ENCODE measurements around the gene INTS2. TPM values are rescaled to one million over a fixed set of nuclear protein-coding genes. Genes with fewer than 3 reads are reported as not detected.
"Not testable (repeated sequence)": the region's sequence is repeated elsewhere in the genome, so short reads cannot be mapped to it uniquely, and the experiment has no call there.

Gene INTS2
- total RNA-seq, 2 experiments from 2014 or later = 24.3 to 25.0 TPM

DNA sequence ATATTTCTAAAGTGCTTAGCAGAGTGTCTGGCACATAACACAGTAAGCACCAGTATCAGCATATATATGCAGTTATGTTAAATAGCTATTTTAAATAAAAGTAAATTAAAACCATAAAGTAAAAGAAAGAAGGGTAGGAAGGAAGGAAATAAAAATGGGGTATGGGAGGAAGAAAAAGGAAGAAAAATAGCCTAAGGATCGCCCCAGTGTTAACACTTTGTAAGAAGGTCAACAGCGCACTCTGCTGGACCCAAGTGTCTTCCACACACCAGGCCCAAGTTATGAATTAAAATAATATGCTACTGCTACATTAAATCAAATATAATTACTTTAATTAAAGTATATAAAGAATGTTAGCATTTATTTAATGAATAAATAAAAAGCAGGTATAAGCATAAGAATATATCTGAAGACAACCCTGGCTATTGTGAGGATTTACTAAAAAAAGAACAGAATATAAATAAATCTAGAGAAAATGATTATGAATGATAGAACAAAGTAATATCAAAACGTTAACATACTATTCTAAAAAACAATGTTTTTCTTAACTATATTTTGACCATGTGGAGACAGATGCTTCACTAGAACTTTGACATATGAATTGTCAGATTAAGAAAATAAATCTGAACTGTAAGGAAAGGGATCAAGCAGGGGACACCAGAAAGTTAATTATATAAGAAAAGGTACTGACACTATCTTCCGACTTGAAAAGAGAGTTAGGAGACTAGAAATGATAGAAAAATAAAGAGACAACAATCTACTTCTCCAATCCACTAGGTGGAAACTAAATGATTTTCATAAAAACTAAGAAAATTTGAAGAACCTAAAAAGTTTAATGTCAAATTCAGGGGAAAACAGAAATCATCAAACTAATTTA is 90.4 kb downstream of the INTS2 start:
- Mint-ChIP-seq H3K9me3 (no peaks in the 10 kb centered on the region), H3K27ac (no peak overlapping the region), H3K27me3 (no peaks in the 10 kb centered on the region), H3K36me3 (ENCODE audit: low read depth) (peaks cover 13% of the 10 kb centered on the region), H3K4me3 (no peak overlapping the region), H3K4me1 (no peaks in the 10 kb centered on the region)
- CTCF ChIA-PET = interaction anchor here (0.6 to 2.1 kb wide), 8 partner anchors 10 to 632 kb away, joined by 3 to 19 read pairs (median 4); no protein-coding TSS in a partner anchor
- peak; percentile 59 for DNase-seq
- POLR2A ChIA-PET = no interaction called here

DNA sequence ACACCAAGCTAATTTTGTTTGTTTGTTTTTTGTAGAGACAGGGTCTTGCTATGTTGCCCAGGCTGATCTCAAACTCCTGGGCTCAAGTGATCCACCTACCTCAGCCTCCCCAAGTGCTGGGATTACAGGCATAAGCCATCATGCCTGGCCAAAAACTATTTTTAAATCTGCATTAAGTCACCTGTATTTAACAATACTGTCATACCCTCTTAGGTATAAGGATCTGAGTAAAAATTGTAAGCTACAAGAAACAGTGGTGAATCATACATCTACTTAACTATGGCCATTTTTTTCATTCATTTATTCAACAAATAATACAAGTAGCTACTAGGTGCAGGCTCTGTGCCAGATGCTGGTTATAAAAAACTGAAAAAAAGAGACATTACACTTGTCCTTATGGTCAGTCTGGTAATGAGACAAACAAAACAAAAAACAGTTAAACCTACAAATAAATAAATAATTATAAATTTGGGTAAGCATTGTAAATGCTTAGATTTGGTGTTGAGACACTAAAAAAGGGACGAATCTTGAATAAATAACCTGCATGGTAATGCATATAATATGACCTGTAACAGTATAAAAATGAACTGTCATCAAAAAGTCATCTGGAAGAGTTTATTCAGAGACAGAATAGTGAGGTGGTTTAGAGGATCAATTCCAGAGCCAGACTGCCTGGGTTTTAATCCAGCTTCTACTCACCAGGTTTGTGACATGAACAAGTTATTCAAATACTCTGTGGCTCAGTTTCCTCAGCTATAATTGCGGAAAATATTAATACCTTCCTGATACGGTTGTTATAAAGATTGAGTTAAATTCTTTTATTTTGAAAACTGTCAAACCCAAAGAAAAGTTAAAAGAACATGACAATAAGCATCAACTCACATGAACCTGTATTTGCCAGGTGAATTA is 91.3 kb downstream of the INTS2 start:
- ChIA-PET POLR2A (no interaction called here), CTCF (interaction anchor here (0.6 to 2.1 kb wide), 10 partner anchors 9 to 633 kb away, joined by 3 to 19 read pairs (median 4); no protein-coding TSS in a partner anchor)
- no peaks in the 10 kb centered on the region for H3K9me3 Mint-ChIP-seq
- no peak overlapping the region for H3K4me3 Mint-ChIP-seq
- peaks cover 13% of the 10 kb centered on the region for H3K36me3 Mint-ChIP-seq (ENCODE audit: low read depth)
- DNase-seq = no peak
- no peaks in the 10 kb centered on the region for H3K4me1 Mint-ChIP-seq
- no peak overlapping the region for H3K27ac Mint-ChIP-seq
- H3K27me3 Mint-ChIP-seq = no peaks in the 10 kb centered on the region

DNA sequence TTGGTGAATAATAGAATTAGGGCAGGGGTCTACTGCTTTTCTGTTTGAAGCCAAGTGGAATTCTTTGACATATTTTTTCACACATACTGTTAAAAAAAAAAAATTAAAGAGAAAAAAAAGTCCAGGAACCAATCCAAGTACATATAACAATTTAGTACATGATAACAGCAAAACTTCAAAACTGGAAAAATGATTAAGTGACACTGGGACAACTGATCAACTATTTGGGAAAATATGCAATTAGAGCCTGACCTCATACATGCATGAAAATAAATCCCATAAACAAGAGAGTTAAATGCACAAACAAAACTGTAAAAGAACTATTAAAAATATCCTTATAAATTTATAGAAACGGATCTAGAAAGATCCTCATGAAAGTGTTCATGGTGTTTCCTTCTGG is 92.2 kb downstream of the INTS2 start:
- DNase-seq = no peak
- Mint-ChIP-seq H3K36me3 (ENCODE audit: low read depth) (peaks cover 6% of the 10 kb centered on the region), H3K27ac (no peak overlapping the region), H3K27me3 (no peaks in the 10 kb centered on the region), H3K4me3 (no peak overlapping the region), H3K9me3 (no peaks in the 10 kb centered on the region), H3K4me1 (no peaks in the 10 kb centered on the region)
- ChIA-PET POLR2A (no interaction called here), CTCF (interaction anchor here (1.2 to 2.1 kb wide), 4 partner anchors 194 to 424 kb away, joined by 4 to 19 read pairs (median 6); no protein-coding TSS in a partner anchor)

DNA sequence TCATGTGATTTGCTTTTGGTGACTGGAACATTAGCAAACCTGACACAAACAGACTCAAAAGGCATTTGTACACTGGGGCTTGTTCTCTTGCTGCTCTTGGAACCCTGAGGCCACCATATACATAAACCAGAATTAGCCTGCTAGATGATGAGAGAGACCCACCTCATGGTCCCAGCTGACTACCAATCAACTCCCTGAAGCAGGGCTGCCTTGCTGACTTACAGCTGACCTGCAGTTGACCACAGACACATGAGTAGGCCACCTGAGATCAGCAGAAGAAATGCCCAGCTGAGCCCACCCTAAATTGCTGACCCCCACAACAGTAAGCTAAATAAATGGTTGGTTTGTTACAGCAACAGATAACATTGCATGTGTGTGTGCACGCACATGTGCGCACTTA is 93.2 kb downstream of the INTS2 start:
- no peaks in the 10 kb centered on the region for H3K9me3 Mint-ChIP-seq
- no peak overlapping the region for H3K4me3 Mint-ChIP-seq
- peaks cover 7% of the 10 kb centered on the region for H3K36me3 Mint-ChIP-seq (ENCODE audit: low read depth)
- no peak overlapping the region for H3K27ac Mint-ChIP-seq
- H3K4me1 Mint-ChIP-seq = no peaks in the 10 kb centered on the region
- DNase-seq = no peak
- no peaks in the 10 kb centered on the region for H3K27me3 Mint-ChIP-seq
- ChIA-PET CTCF (interaction anchor here (0.6 to 1.5 kb wide), 2 partner anchors 125 to 199 kb away, joined by 4 to 7 read pairs; no protein-coding TSS in a partner anchor), POLR2A (interaction anchor here (1.0 kb wide), 1 partner anchor 29 kb away, joined by 3 read pairs; no protein-coding TSS in a partner anchor)

DNA sequence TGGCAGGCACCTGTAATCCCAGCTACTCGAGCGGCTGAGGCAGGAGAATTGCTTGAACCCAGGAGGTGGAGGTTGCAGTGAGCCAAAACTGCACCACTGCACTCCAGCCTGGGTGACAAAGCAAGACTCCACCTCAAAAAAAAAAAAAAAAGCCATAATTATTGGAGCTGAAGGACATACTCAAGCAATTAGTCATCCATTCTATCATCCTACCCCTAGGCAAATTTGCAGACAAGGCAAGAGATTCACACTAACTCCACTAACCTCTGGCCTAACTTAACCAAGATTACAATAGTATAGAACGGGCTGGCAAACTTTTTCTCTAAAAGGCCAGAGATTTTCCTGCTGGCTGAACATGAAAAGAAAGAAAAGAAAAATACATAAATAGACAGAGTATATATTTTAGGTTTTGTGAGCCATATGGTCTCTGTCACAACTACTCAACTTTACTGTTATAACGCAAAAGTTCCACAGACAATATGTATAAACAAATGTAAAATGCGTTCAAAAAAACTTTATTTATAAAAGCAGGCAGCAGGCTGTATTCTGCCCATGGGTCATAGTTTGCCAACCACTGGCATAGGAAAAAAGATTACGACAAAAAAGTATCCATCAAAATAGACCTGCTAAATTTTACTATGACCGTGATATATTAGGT is 94.1 kb downstream of the INTS2 start:
- H3K4me3 Mint-ChIP-seq = no peak overlapping the region
- H3K27me3 Mint-ChIP-seq = no peaks in the 10 kb centered on the region
- no peaks in the 10 kb centered on the region for H3K9me3 Mint-ChIP-seq
- no peaks in the 10 kb centered on the region for H3K4me1 Mint-ChIP-seq
- H3K27ac Mint-ChIP-seq = no peak overlapping the region
- POLR2A ChIA-PET = interaction anchor here (0.6 to 1.0 kb wide), 3 partner anchors 19 to 269 kb away, joined by 3 to 4 read pairs (median 3); no protein-coding TSS in a partner anchor
- H3K36me3 Mint-ChIP-seq (ENCODE audit: low read depth) = peaks cover 11% of the 10 kb centered on the region
- CTCF ChIA-PET = interaction anchor here (0.9 to 1.5 kb wide), 2 partner anchors 9 to 198 kb away, joined by 3 to 7 read pairs; no protein-coding TSS in a partner anchor
- no peak for DNase-seq

DNA sequence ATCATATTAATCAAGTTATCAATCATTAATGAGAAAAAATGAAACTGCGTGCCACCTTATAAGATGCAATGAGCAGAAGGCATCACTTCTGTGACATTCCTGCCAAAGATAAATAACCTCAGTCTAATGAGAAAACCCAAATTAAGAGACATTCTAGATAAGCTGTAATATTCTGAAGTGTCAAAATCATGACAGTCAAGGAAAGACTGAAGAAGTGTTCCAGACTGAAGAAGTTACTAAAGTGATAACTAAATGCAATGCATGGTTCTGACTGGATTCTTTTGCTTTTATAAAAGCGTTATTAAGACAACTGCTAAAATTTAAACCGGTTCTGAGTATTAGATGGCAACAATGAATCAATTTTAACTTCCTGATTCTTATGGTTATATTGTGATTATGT is 95.3 kb downstream of the INTS2 start:
- H3K27ac Mint-ChIP-seq = no peak overlapping the region
- POLR2A ChIA-PET = no interaction called here
- CTCF ChIA-PET = no interaction called here
- H3K36me3 Mint-ChIP-seq (ENCODE audit: low read depth) = peaks cover 18% of the 10 kb centered on the region
- H3K4me1 Mint-ChIP-seq = no peaks in the 10 kb centered on the region
- no peak overlapping the region for H3K4me3 Mint-ChIP-seq
- H3K9me3 Mint-ChIP-seq = no peaks in the 10 kb centered on the region
- no peak for DNase-seq
- no peaks in the 10 kb centered on the region for H3K27me3 Mint-ChIP-seq

DNA sequence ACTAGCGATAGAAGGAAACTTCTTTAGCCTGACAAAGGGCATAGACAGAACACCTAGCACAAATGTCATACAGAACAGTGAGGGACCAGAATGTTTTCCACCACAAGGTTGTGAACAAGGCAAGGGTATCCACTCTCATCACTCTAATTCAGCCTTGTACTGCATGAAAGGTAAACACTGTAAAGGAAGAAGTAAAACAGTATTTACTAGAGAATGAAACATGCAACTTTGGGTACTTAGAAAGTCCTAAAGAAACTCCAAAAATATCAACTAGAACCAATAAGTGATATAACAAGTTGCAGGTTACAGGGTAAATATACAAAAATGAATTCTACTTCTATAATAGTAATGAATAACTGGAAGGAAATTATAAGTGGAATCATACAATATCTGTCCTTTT is 96.7 kb downstream of the INTS2 start:
- no peak overlapping the region for H3K27ac Mint-ChIP-seq
- peaks cover 29% of the 10 kb centered on the region for H3K36me3 Mint-ChIP-seq (ENCODE audit: low read depth)
- POLR2A ChIA-PET = no interaction called here
- H3K27me3 Mint-ChIP-seq = no peaks in the 10 kb centered on the region
- no peaks in the 10 kb centered on the region for H3K4me1 Mint-ChIP-seq
- DNase-seq = no peak
- no peaks in the 10 kb centered on the region for H3K9me3 Mint-ChIP-seq
- H3K4me3 Mint-ChIP-seq = no peak overlapping the region
- CTCF ChIA-PET = no interaction called here

DNA sequence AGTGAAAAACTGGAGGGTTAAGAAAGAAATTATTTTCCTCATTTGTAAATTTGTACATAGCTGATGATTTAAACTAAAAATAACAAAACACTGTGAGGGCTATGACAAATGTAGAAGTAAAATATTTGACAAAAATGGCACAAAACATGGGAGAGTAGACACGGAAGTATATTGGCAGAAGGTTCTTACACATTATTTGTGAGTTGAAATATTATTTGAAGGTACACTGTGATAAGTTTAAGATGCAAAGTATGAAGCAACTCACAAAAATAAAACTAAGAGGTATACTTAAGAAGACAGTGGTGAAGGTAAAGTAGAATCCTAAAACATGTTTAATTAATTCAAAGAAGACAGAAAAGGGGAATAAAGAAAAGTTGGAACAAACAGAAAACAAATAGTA is 99.1 kb downstream of the INTS2 start:
- peaks cover 43% of the 10 kb centered on the region for H3K36me3 Mint-ChIP-seq (ENCODE audit: low read depth)
- ChIA-PET CTCF (no interaction called here), POLR2A (no interaction called here)
- H3K27ac Mint-ChIP-seq = no peak overlapping the region
- no peak for DNase-seq
- no peaks in the 10 kb centered on the region for H3K27me3 Mint-ChIP-seq
- H3K4me3 Mint-ChIP-seq = no peak overlapping the region
- H3K9me3 Mint-ChIP-seq = peaks cover 2% of the 10 kb centered on the region
- no peaks in the 10 kb centered on the region for H3K4me1 Mint-ChIP-seq

DNA sequence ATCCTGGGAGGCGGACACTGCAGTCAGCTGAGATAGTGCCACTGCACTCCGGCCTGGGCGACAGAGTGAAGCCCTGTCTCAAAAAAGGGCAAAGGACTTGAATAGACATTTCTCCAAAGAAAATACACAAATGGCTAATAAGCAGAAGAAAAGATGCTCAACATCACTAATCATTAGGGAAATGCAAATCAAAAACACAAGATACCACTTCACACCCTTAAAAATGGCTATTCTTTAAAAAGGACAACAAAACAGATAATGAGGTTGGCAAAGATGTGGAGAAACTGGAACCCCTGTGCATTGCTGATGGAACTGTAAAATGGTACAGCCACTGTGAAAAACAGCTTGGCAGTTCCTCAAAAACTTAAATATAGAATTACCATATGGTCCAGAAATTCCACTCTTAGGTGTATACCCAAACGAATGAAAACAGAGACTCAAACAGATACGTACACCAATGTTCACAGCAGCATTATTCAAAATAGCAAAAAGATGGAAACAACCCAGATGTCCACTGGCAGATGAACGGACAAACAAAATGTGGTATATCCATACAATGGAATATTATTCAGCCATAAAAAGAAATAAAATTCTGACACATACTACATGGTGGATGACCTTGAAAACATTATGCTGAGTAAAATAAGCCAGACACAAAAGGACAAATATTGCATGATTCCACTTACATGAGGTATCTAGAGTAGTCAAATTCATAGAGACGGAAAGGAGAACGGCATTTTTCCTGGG is 100.0 kb downstream of the INTS2 start:
- Mint-ChIP-seq H3K27ac (no peak overlapping the region), H3K36me3 (ENCODE audit: low read depth) (peaks cover 48% of the 10 kb centered on the region), H3K27me3 (no peaks in the 10 kb centered on the region), H3K9me3 (peaks cover 2% of the 10 kb centered on the region), H3K4me3 (no peak overlapping the region), H3K4me1 (no peaks in the 10 kb centered on the region)
- no peak for DNase-seq
- POLR2A ChIA-PET = no interaction called here
- CTCF ChIA-PET = interaction anchor here (1.0 kb wide), 1 partner anchor 9 kb away, joined by 3 read pairs; no protein-coding TSS in a partner anchor

DNA sequence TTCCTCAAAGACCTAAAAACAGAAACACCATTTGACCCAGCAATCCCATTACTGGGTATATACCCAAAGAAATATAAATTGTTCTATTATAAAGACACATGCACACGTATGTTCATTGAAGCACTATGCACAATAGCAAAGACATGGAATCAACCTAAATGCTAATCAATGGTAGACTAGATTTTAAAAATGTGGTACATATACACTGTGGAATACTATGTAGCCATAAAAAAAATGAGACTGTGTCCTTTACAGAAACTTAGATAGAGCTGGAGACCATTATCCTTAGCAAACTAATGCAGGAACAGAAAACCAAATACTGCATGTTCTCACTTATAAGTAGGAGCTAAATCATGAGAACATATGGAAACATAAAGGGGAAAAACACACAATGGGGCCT is 100.9 kb downstream of the INTS2 start:
- H3K9me3 Mint-ChIP-seq, POLR2A ChIA-PET, H3K4me1 Mint-ChIP-seq, DNase-seq, H3K27me3 Mint-ChIP-seq, H3K4me3 Mint-ChIP-seq, H3K27ac Mint-ChIP-seq: not testable (repeated sequence)
- peaks cover 55% of the 10 kb centered on the region for H3K36me3 Mint-ChIP-seq (ENCODE audit: low read depth)
- CTCF ChIA-PET = interaction anchor here (1.0 kb wide), 1 partner anchor 10 kb away, joined by 3 read pairs; no protein-coding TSS in a partner anchor

DNA sequence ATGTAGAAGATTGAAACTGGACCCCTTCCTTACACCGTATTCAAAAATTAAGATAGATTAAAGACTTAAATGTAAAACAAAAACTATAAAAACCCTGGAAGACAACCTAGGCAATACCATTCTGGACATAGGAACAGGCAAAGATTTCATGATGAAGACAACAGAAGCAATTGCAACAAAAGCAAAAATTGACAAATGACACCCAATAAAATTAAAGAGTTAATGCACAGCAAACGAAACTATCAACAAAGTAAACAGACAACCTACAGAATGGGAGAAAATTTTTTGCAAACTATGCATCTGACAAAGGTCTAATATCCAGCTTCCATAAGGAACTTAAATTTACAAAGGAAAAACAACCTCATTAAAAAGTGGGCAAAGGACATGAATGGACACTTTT is 101.6 kb downstream of the INTS2 start:
- H3K36me3 Mint-ChIP-seq (ENCODE audit: low read depth) = peaks cover 60% of the 10 kb centered on the region
- POLR2A ChIA-PET = interaction anchor here (1.0 kb wide), 1 partner anchor 36 kb away, joined by 3 read pairs; no protein-coding TSS in a partner anchor
- H3K27me3 Mint-ChIP-seq, H3K27ac Mint-ChIP-seq, CTCF ChIA-PET, H3K4me1 Mint-ChIP-seq, DNase-seq, H3K9me3 Mint-ChIP-seq, H3K4me3 Mint-ChIP-seq: not testable (repeated sequence)

All from activated CD4-positive, alpha-beta memory T cell treated with anti-CD3 and anti-CD28 coated beads, Interleukin-2, amount 10 ng/mL, durations not matched to agents 7 days and 5 days (primary cell).